ENCODE results near the gene GPAT3.

Gene GPAT3

DNA sequence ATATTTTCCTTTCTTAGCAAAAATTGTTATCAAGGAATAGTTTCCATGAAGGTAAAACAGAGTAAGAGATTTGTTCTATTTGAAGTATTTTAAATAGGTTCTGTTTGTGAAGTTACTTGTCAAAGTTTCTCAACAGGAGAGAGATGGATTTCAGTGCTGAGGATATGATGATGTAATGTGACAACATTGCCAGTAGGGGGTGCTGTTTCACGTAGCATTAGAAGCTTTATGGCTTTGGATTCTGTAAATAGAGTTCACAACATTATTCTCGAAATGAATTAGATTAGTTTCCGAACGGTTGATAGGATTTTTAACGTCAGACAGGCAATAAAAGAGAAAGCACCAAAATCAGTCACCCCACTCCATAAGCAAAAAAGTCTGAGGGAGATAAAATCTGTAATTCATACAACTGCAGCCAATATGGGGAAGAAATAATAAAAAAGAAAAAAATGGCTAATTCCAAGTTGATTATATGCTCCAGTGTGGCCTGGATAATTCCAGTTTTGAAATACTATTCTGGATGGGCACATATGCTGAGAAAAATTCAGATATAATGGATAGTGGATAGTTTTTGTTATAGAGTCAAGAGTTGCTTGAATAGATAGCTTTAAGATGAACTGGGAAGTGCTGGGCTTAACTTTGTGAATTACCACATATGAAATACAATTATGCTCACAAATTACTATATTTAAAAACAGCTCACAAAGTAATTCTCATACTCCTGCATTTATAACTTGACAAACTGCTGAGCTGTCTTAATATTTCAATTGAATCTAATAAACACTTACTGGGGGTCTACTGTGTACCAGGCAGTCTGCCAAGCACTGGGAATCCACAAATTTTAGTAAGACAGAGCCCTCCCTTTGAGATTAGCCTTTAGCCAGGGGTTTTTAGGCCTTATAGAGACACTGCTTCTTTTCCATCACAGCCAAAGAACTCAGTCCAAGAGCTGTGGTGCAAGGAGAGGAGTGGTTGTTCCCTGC lies 109.1 kb downstream of the GPAT3 start:
- DNase-seq (ENCODE audit: low spot score): peak; percentile 77

DNA sequence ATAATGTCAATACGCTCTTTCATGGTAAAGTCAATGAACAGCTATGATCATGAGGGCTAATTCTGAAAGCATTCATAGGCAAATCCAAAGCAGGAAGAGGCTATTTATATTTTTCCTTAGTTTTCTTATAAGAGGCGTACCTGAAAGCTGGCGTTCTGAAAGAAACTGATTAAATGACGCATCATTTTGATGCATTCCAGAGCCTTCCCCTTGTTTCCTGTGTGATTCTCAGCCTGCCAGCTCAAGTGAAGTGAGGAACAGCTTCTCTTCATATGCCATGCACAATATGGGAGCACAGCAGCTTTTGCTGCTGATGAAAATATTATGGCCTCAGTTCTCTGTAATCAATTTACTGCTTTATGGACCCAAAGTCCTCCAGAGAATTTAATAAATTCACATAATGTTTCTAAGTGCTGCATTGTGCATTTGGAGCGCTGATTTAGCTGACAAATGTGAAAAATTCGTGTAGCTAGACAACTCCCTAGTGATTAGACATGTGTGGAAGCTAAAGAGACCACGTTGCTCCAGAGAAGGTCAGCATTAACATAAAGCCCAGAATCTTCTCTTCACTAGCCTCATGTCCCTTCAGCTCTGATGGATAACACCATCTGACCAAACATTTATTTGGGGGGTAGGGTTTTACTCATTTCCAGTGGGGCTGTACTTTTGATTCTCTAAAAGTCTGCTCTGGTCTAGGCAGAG lies 110.8 kb downstream of the GPAT3 start:
- DNase-seq (ENCODE audit: low spot score): no peak

DNA sequence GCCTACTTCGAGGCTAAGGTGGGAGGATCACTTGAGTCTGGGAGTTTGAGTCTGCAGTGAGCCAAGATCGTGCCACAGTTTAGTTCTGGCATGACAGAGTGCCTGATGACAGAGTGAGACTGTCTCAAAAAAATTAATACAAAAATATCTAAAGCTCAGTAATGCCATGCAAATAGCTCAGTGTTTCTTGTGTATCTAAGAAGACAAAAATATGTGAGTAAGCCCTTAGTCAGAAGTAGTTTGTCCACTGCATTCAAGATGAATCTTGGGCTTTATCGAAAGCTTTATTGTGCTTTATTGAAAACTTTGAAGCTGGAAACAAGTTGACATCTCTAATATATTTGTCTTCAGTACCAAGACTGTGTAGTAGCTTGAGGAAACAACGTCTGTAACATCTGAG lies 115.9 kb downstream of the GPAT3 start:
- no peak for DNase-seq (ENCODE audit: low spot score)
